OCI-LY7 (cell line): ENCODE data around the gene MIX23. TPM values are rescaled to one million over a fixed set of nuclear protein-coding genes. Genes with fewer than 3 reads are reported as not detected.
"Not testable (repeated sequence)": the region's sequence is repeated elsewhere in the genome, so short reads cannot be mapped to it uniquely, and the experiment has no call there.

Source experiments
- BruUV-seq: library from RNA; stranded (reverse); fragments of 400-500 nt; replicated peaks from 2 replicates; lab custom pipeline; 2021; lab: Mats Ljungman, UMichigan
- CTCF ChIA-PET: fragments of 300-600 bp; sonication (Branson Sonifier 250); formaldehyde crosslinking; loops from one replicate; lab custom pipeline; 2022; ENCODE audit warnings: antibody characterized with exemption; ENCODE audit not compliant: unreplicated experiment; lab: Charles Lee
- POLR2A ChIA-PET: fragments of 300-600 bp; sonication (Branson Sonifier 250); formaldehyde crosslinking; loops from one replicate; lab custom pipeline; 2022; ENCODE audit warnings: antibody characterized with exemption; lab: Charles Lee
- DNase-seq: peaks from one replicate; pipeline ENCODE4 v3.0.0-alpha.2; 2015; ENCODE audit warnings: low spot score
- H2AFZ ChIP-seq: fragments of 200-600 bp; sonication (generic), shearing (Covaris generic); 2 replicates; pipeline ENCODE4 v1.6.1; 2014; ENCODE audit warnings: mild to moderate bottlenecking, antibody characterized with exemption, low read length, moderate library complexity
- H3K27ac ChIP-seq: fragments of 200-600 bp; sonication (generic); 2 replicates; pipeline ENCODE4 v1.5.1; 2014; ENCODE audit warnings: mixed run types, low read depth, mild to moderate bottlenecking, moderate library complexity, low read length, inconsistent platforms; ENCODE audit not compliant: poor library complexity, severe bottlenecking
- H3K36me3 ChIP-seq: fragments of 200-600 bp; sonication (generic); 2 replicates; pipeline ENCODE4 v1.6.1; 2014; ENCODE audit warnings: mild to moderate bottlenecking, antibody characterized with exemption, low read length, moderate library complexity, mixed read lengths; ENCODE audit not compliant: insufficient read depth
- H3K4me1 ChIP-seq: fragments of 200-600 bp; sonication (generic); 2 replicates; pipeline ENCODE4 v1.5.1; 2014; ENCODE audit warnings: mild to moderate bottlenecking, low read length; ENCODE audit not compliant: insufficient read depth, poor library complexity, severe bottlenecking
- H3K4me2 ChIP-seq: fragments of 200-600 bp; sonication (generic); 2 replicates; pipeline ENCODE4 v1.6.1; 2014; ENCODE audit warnings: mild to moderate bottlenecking, low read length
- H3K4me3 ChIP-seq: fragments of 200-600 bp; sonication (generic); 2 replicates; pipeline ENCODE4 v1.5.1; 2014; ENCODE audit warnings: mild to moderate bottlenecking, low read depth, low read length; ENCODE audit not compliant: poor library complexity, severe bottlenecking
- H3K79me2 ChIP-seq: fragments of 200-600 bp; sonication (generic); 2 replicates; pipeline ENCODE4 v1.6.1; 2016; ENCODE audit warnings: low read depth, mild to moderate bottlenecking, low read length, moderate library complexity, mixed read lengths; ENCODE audit not compliant: insufficient read depth
- H3K9me2 ChIP-seq: fragments of 200-600 bp; sonication (generic); 2 replicates; pipeline ENCODE4 v1.6.1; 2016; ENCODE audit warnings: mild to moderate bottlenecking, low read length, mixed read lengths; ENCODE audit not compliant: insufficient read depth
- H3K9me3 ChIP-seq: fragments of 200-600 bp; sonication (generic); 2 replicates; pipeline ENCODE4 v1.6.1; 2014; ENCODE audit warnings: mild to moderate bottlenecking, mixed run types, low read length, mixed read lengths
- H4K20me1 ChIP-seq: fragments of 200-600 bp; sonication (generic); 2 replicates; pipeline ENCODE4 v1.6.1; 2014; ENCODE audit warnings: mild to moderate bottlenecking, antibody characterized with exemption, low read length, moderate library complexity, mixed read lengths; ENCODE audit not compliant: insufficient read depth
- CTCF ChIP-seq: fragments of 200-600 bp; sonication (generic); conservative IDR thresholded peaks from 2 replicates; pipeline ENCODE4 v1.5.1; 2014; ENCODE audit warnings: mild to moderate bottlenecking, antibody characterized with exemption, low read length, moderate library complexity, mixed read lengths
- EZH2phosphoT487 ChIP-seq: fragments of 200-600 bp; sonication (generic); IDR thresholded peaks from 2 replicates; pipeline ENCODE4 v1.6.1; 2018; ENCODE audit warnings: low read depth, borderline replicate concordance, mild to moderate bottlenecking, mixed run types, antibody characterized with exemption, low read length, moderate library complexity, mixed read lengths
- intact Hi-C: fragments of 100-400 bp; cut with micrococcal nuclease; formaldehyde crosslinking; loops from one replicate; pipeline ENCODE4 v1.10.0; 2022; ENCODE audit not compliant: unreplicated experiment
- total RNA-seq, 2 experiments: library from RNA; depleted of rRNA in 1 of 2; stranded (reverse); fragments of >200 nt in 1 of 2; shearing (Covaris generic) in 1 of 2; gene quantifications; 2 replicates each; pipeline ENCODE4 v1.2.3, GENCODE V29; 2014 to 2022

Gene MIX23
- total RNA-seq, 2 experiments from 2014 or later = 44.7 to 71.3 TPM

GRCh38 chr3:122377975-122378374 lies 5.1 kb downstream of the MIX23 start:
- POLR2A ChIA-PET = no interaction called here
- TF ChIP-seq EZH2phosphoT487 = no peak
- no peak for TF ChIP-seq CTCF
- no peak overlapping the region for H3K27ac ChIP-seq

GRCh38 chr3:122374034-122374433 lies 9.0 kb downstream of the MIX23 start:
- no peak overlapping the region for H3K27ac ChIP-seq
- H3K36me3 ChIP-seq = peaks cover 66% of the 10 kb centered on the region
- no peak overlapping the region for H3K4me3 ChIP-seq
- peaks cover 3% of the 10 kb centered on the region for H3K4me1 ChIP-seq
- no peak overlapping the region for H2AFZ ChIP-seq
- H3K9me3 ChIP-seq = no peaks in the 10 kb centered on the region
- BruUV-seq = no TSS peak
- H3K9me2 ChIP-seq = no peaks in the 10 kb centered on the region
- peaks cover 39% of the 10 kb centered on the region; the same call in 1 of the 2 replicates for H3K79me2 ChIP-seq
- DNase-seq = no peak
- intact Hi-C loops = no loop called here
- CTCF ChIA-PET = no interaction called here
- TF ChIP-seq CTCF (no peak), EZH2phosphoT487 (no peak)
- no peaks in the 10 kb centered on the region for H4K20me1 ChIP-seq
- POLR2A ChIA-PET = interaction anchor here (1.9 kb wide), 1 partner anchor 11 kb away, joined by 4 read pairs; the partner anchor contains the start of gene FAM162A
- H3K4me2 ChIP-seq = no peak overlapping the region

More at GRCh38 chr3:122377975-122378374, 5.1 kb downstream of the MIX23 start:
- intact Hi-C loops = no loop called here
- BruUV-seq = no TSS peak
- H3K9me3 ChIP-seq = no peaks in the 10 kb centered on the region
- CTCF ChIA-PET = no interaction called here
- peaks cover 4% of the 10 kb centered on the region; the same call in 1 of the 2 replicates for H4K20me1 ChIP-seq
- H3K4me1 ChIP-seq = peaks cover 34% of the 10 kb centered on the region
- peaks cover 57% of the 10 kb centered on the region for H3K36me3 ChIP-seq
- H3K4me3 ChIP-seq = no peak overlapping the region
- H2AFZ ChIP-seq = no peak overlapping the region
- H3K4me2 ChIP-seq = no peak overlapping the region
- no peak for DNase-seq
- no peaks in the 10 kb centered on the region for H3K9me2 ChIP-seq
- H3K79me2 ChIP-seq = peaks cover 78% of the 10 kb centered on the region

GRCh38 chr3:122366379-122366749 lies 16.7 kb downstream of the MIX23 start:
- Histone ChIP-seq H3K9me3 (no peaks in the 10 kb centered on the region), H3K4me1 (no peaks in the 10 kb centered on the region), H4K20me1 (no peaks in the 10 kb centered on the region), H2AFZ (no peak overlapping the region), H3K79me2 (no peaks in the 10 kb centered on the region), H3K4me3 (no peak overlapping the region), H3K4me2 (no peak overlapping the region), H3K36me3 (peaks cover 95% of the 10 kb centered on the region), H3K27ac (no peak overlapping the region), H3K9me2 (no peaks in the 10 kb centered on the region)
- no TSS peak for BruUV-seq
- TF ChIP-seq CTCF = no peak
- TF ChIP-seq EZH2phosphoT487 = no peak
- no peak for DNase-seq
- intact Hi-C loops = no loop called here
- POLR2A ChIA-PET = interaction anchor here (0.7 to 1.9 kb wide), 2 partner anchors 19 to 516 kb away, joined by 4 read pairs; no protein-coding TSS in a partner anchor
- CTCF ChIA-PET = no interaction called here

DNA sequence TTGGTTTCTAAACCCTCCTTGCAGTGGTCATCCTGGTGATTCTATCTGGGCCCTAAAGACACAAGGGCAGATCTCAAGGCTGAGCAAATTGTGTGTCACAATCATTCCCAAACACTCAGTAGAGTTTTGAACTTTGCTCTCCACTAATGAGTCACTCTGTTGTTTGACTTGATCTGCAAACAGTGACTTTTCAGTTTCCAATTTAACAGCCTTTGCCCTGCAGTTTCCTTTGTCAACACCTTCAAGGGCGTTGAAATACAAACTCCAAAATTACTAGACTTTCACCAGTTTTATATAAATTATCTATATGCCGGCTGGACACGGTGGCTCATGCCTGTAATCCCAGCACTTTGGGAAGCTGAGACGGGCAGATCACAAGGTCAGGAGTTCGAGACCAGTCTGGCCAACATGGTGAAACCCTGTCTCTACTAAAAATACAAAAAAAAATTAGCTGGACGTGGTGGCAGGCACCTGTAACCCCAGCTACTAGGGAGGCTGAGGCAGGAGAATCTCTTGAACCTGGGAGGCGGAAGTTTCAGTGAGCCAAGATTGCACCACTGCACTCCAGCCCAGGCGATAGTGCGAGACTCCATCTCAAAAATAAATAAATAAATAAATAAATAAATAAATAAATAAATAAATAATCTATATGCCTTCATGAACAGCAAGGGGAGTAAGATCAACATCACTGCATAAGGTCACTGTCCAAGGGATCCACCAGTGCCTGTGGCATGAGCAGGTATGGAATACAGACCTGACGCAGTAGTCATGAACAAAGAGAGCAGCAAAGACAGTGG lies 17.3 kb downstream of the MIX23 start:
- BruUV-seq, H3K9me3 ChIP-seq, H3K9me2 ChIP-seq, H3K4me2 ChIP-seq, H2AFZ ChIP-seq, H3K4me1 ChIP-seq, intact Hi-C loops, H3K4me3 ChIP-seq, H4K20me1 ChIP-seq, DNase-seq, H3K79me2 ChIP-seq, CTCF ChIA-PET, H3K27ac ChIP-seq: not testable (repeated sequence)
- peaks cover 95% of the 10 kb centered on the region for H3K36me3 ChIP-seq
- POLR2A ChIA-PET = interaction anchor here (0.6 to 1.9 kb wide), 2 partner anchors 20 to 409 kb away, joined by 3 to 4 read pairs; no protein-coding TSS in a partner anchor
